ENCODE results near the gene TIMD4. TPM values are rescaled to one million over a fixed set of nuclear protein-coding genes. Genes with fewer than 3 reads are reported as not detected.
A peak's percentile ranks its signal among the peaks of the same experiment; 100 is the strongest.

The TIMD4 gene
- total RNA-seq, 1 experiment from 2014 or later = not detected

DNA sequence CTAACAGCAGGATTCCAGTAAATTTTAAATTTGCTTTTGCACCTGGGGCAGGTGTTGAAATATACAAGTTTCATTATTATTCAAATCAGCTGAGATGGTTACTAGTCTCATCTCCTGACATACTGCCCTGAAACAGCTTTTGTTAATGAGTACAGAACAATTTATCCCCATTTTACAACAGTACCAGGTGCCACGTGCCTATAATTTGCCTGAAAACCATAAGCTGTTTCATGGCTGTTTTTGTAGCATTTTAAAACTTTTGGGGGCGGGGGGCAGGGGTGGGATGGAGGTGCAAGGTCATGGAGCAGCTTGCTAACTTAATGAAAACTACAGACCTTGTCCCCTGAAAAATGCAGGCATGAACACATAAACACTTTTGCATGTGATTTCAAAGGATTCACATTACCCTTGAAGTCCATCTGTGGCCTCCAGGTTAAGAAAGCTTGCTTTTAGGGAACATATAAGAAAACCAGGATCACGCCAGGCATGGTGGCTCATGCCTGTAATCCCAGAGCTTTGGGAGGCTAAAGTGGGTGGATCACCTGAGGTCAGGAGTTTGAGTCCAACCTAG lies 42.1 kb downstream of the TIMD4 start:
- Histone ChIP-seq H3K4me1 (ENCODE audit: insufficient read depth, low read length) (no peaks in the 10 kb centered on the region), H3K9ac (ENCODE audit: low read length) (no peak overlapping the region), H3K9me2 (replicated peaks; ENCODE audit: low read length) (no peaks in the 10 kb centered on the region), H4K20me1 (ENCODE audit: low read length) (no peaks in the 10 kb centered on the region), H3K9me3 (ENCODE audit: low read length) (no peaks in the 10 kb centered on the region), H3K79me2 (ENCODE audit: low read length) (no peaks in the 10 kb centered on the region), H3F3A (ENCODE audit: low read length, unreplicated experiment) (no peaks in the 10 kb centered on the region), H3K4me3 (ENCODE audit: low read length) (no peak overlapping the region), H2AFZ (ENCODE audit: low read length) (no peak overlapping the region), H3K36me3 (ENCODE audit: low read depth, low read length) (no peaks in the 10 kb centered on the region), H3K27ac (ENCODE audit: low read length) (no peak overlapping the region), H3K27me3 (ENCODE audit: low read length) (peaks cover 4% of the 10 kb centered on the region; the same call in 1 of the 2 replicates), H3K4me2 (ENCODE audit: low read length) (no peak overlapping the region)
- ATAC-seq (no peak), DNase-seq (no peak)
- intact Hi-C loops (cut with micrococcal nuclease) = no loop called here
- BruUV-seq (replicated peaks) = no TSS peak
- CTCF ChIA-PET = no interaction called here
- TF ChIP-seq EZH2 (IDR thresholded peaks at IDR 0.05; ENCODE audit: low read length, unreplicated experiment) (no peak), CTCF (conservative IDR thresholded peaks at IDR 0.05; ENCODE audit: low read depth, low read length) (no peak), EZH2phosphoT487 (IDR thresholded peaks at IDR 0.05; ENCODE audit: borderline replicate concordance, low read length) (no peak)
- POLR2A ChIA-PET (ENCODE audit: unreplicated experiment) = no interaction called here

GRCh38 chr5:156920042-156920860 lies 42.8 kb downstream of the TIMD4 start:
- TF ChIP-seq EZH2 (IDR thresholded peaks at IDR 0.05; ENCODE audit: low read length, unreplicated experiment) (no peak), EZH2phosphoT487 (IDR thresholded peaks at IDR 0.05; ENCODE audit: borderline replicate concordance, low read length) (no peak)
- no peaks in the 10 kb centered on the region for H3F3A ChIP-seq (ENCODE audit: low read length, unreplicated experiment)
- BruUV-seq (replicated peaks) = no TSS peak
- H4K20me1 ChIP-seq (ENCODE audit: low read length) = no peaks in the 10 kb centered on the region
- no peak overlapping the region for H3K9ac ChIP-seq (ENCODE audit: low read length)
- DNase-seq (peak; percentile 22), ATAC-seq (no peak)
- no peaks in the 10 kb centered on the region for H3K36me3 ChIP-seq (ENCODE audit: low read depth, low read length)
- H3K27me3 ChIP-seq (ENCODE audit: low read length) = peaks cover 4% of the 10 kb centered on the region; the same call in 1 of the 2 replicates
- no peak overlapping the region for H3K27ac ChIP-seq (ENCODE audit: low read length)
- no peaks in the 10 kb centered on the region for H3K4me1 ChIP-seq (ENCODE audit: insufficient read depth, low read length)
- intact Hi-C loops (cut with micrococcal nuclease) = no loop called here
- ChIA-PET POLR2A (ENCODE audit: unreplicated experiment) (no interaction called here), CTCF (no interaction called here)
- no peaks in the 10 kb centered on the region for H3K9me3 ChIP-seq (ENCODE audit: low read length)
- no peak overlapping the region for H3K4me2 ChIP-seq (ENCODE audit: low read length)
- no peak overlapping the region for H3K4me3 ChIP-seq (ENCODE audit: low read length)
- no peaks in the 10 kb centered on the region for H3K9me2 ChIP-seq (replicated peaks; ENCODE audit: low read length)
- H3K79me2 ChIP-seq (ENCODE audit: low read length) = no peaks in the 10 kb centered on the region
- H2AFZ ChIP-seq (ENCODE audit: low read length) = no peak overlapping the region

DNA sequence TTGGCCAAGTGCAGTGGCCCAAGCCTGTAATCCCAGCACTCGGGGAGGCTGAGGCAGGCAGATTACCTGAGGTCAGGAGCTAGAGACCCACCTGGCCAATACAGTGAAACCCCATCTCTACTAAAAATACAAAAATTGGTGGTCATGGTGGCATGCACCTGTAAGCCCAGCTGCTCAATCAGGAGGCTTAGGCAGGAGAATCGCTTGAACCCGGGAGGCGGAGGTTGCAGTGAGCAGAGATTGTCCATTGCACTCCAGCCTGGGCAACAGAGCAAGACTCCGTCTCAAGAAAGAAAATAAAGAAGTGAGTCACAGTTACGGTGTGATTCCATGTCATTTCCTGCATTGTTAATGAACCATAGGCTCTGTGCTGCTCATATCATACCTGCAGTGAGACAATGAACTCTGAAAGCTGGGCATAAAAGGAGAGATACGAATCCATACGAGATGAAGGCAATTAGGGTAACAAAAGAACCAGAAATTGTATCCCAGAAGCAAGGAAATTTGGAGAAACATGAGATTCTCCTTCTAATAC lies 44.6 kb downstream of the TIMD4 start:
- Histone ChIP-seq H3K79me2 (ENCODE audit: low read length) (no peaks in the 10 kb centered on the region), H2AFZ (ENCODE audit: low read length) (no peak overlapping the region), H3F3A (ENCODE audit: low read length, unreplicated experiment) (no peaks in the 10 kb centered on the region), H4K20me1 (ENCODE audit: low read length) (no peaks in the 10 kb centered on the region), H3K9me2 (replicated peaks; ENCODE audit: low read length) (no peaks in the 10 kb centered on the region), H3K9me3 (ENCODE audit: low read length) (no peaks in the 10 kb centered on the region), H3K4me1 (ENCODE audit: insufficient read depth, low read length) (no peaks in the 10 kb centered on the region), H3K36me3 (ENCODE audit: low read depth, low read length) (no peaks in the 10 kb centered on the region), H3K27me3 (ENCODE audit: low read length) (peaks cover 22% of the 10 kb centered on the region), H3K4me3 (ENCODE audit: low read length) (no peak overlapping the region), H3K9ac (ENCODE audit: low read length) (no peak overlapping the region), H3K4me2 (ENCODE audit: low read length) (no peak overlapping the region), H3K27ac (ENCODE audit: low read length) (no peak overlapping the region)
- intact Hi-C loops (cut with micrococcal nuclease) = no loop called here
- TF ChIP-seq EZH2phosphoT487 (IDR thresholded peaks at IDR 0.05; ENCODE audit: borderline replicate concordance, low read length) (no peak), EZH2 (IDR thresholded peaks at IDR 0.05; ENCODE audit: low read length, unreplicated experiment) (no peak), CTCF (conservative IDR thresholded peaks at IDR 0.05; ENCODE audit: low read depth, low read length) (no peak)
- DNase-seq = no peak
- no TSS peak for BruUV-seq (replicated peaks)
- ChIA-PET CTCF (no interaction called here), POLR2A (ENCODE audit: unreplicated experiment) (no interaction called here)
- ATAC-seq = no peak

All from PC-3 (cell line).